ENCODE results near the gene ICAM2. TPM values are rescaled to one million over a fixed set of nuclear protein-coding genes. Genes with fewer than 3 reads are reported as not detected.

Gene ICAM2
- 10 to 100 TPM; 16.2 to 16.3 TPM for total RNA-seq

- H3K4me3 ChIP-seq = peak within 1 kb of the TSS in 1 of 2 donors; percentile 0
- TF ChIP-seq POLR2A (IDR thresholded peaks at IDR 0.05) (peak in 2 of 3 donors; percentile 47 to 56), CTCF (IDR thresholded peaks at IDR 0.05) (no peak)
- ATAC-seq = peak; percentile 64
- H3K4me1 ChIP-seq = peaks cover 26% of the 10 kb centered on the region
- no peaks in the 10 kb centered on the region for H3K27me3 ChIP-seq
- WGBS, 2 donors = 11 to 18% methylated on average over 23 of the region's 23 CpGs
- DNase-seq = peak; percentile 55 to 76 (median 66)
- H3K27ac ChIP-seq = peak within 1 kb of the TSS in 3 of 4 donors; percentile 47 to 60 (median 58)
- H3K36me3 ChIP-seq (replicated peaks in 1 of 2; ENCODE audit: insufficient read depth in 1 of 2, low read depth in 2 of 2) = no peaks in the 10 kb centered on the region
- H3K9me3 ChIP-seq = no peaks in the 10 kb centered on the region
- intact Hi-C loops (cut with DNase I) = no loop called here
Observed at GRCh38 chr17:64020056-64020766, at the start of gene ICAM2. Gene ICAM2, minus strand, starts transcription at chr17:64020633. Its CDS starts 13,942 bp downstream, at chr17:64006691.

DNA sequence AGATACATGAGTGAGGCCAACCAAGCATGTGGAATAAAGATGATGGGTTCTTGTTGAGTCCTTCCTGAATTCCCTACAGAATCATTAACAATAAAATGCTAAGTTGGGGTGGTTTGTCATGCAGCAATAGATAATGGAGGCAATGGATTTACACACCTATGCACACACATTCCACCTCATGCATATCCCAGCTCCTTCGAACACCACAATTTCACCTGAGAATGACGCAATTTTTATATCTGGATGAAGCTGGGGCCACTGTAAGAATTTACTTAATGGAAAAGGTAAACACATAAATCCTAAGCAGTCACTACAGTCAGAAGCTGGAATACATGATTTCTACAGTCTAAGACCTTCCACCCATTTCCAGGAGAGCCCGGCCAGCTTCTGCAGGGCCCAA, 49.8 kb upstream of the ICAM2 start:
- TF ChIP-seq CTCF (IDR thresholded peaks at IDR 0.05) (no peak), POLR2A (IDR thresholded peaks at IDR 0.05) (no peak)
- Histone ChIP-seq H3K4me3 (no peak overlapping the region), H3K27ac (no peak overlapping the region), H3K27me3 (no peaks in the 10 kb centered on the region), H3K9me3 (no peaks in the 10 kb centered on the region), H3K4me1 (peaks cover 27% of the 10 kb centered on the region), H3K36me3 (replicated peaks in 1 of 2; ENCODE audit: insufficient read depth in 1 of 2, low read depth in 2 of 2) (peaks cover 29 to 38% of the 10 kb centered on the region in 2 donors)
- ATAC-seq (no peak), DNase-seq (no peak)
- 89 to 98% methylated on average over 3 of the region's 3 CpGs for WGBS, 2 donors
- intact Hi-C loops (cut with DNase I) = no loop called here

GRCh38 chr17:64069143-64069542, 48.7 kb upstream of the ICAM2 start:
- WGBS, 2 donors = 84 to 100% methylated on average over 1 of the region's 1 CpG
- Histone ChIP-seq H3K4me3 (no peak overlapping the region), H3K27me3 (no peaks in the 10 kb centered on the region), H3K36me3 (replicated peaks in 1 of 2; ENCODE audit: insufficient read depth in 1 of 2, low read depth in 2 of 2) (peaks cover 29 to 38% of the 10 kb centered on the region in 2 donors), H3K9me3 (no peaks in the 10 kb centered on the region), H3K27ac (no peak overlapping the region), H3K4me1 (peaks cover 27% of the 10 kb centered on the region)
- no peak for DNase-seq
- intact Hi-C loops (cut with DNase I) = no loop called here
- ATAC-seq = no peak
- TF ChIP-seq CTCF (IDR thresholded peaks at IDR 0.05) (no peak), POLR2A (IDR thresholded peaks at IDR 0.05) (no peak)

DNA sequence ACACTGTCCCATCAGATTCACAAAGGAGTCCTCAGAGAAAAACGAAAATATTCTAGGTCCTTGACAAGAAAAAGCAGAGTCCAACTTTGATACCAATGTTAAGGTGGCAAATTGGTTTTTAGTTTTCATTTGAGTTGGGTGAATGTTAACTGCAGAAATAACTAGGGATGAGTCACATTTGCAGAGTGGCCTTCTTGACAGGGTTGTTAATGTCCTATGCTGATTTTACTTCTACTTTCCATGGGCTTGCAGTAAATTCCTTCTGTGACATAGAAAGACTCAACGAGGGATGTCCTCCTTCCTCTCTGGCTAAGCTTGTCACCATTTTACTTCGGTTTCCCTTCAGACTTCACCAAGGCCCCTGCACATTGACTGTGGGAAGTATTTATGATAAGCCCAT, 47.2 kb upstream of the ICAM2 start:
- intact Hi-C loops (cut with DNase I) = no loop called here
- no peak for ATAC-seq
- H3K27ac ChIP-seq = no peak overlapping the region
- H3K36me3 ChIP-seq (replicated peaks in 1 of 2; ENCODE audit: insufficient read depth in 1 of 2, low read depth in 2 of 2) = peaks cover 29 to 38% of the 10 kb centered on the region in 2 donors
- no peaks in the 10 kb centered on the region for H3K9me3 ChIP-seq
- H3K4me1 ChIP-seq = peaks cover 26% of the 10 kb centered on the region
- WGBS, 2 donors = 79 to 89% methylated on average over 3 of the region's 3 CpGs
- TF ChIP-seq CTCF (IDR thresholded peaks at IDR 0.05) (no peak), POLR2A (IDR thresholded peaks at IDR 0.05) (no peak)
- no peaks in the 10 kb centered on the region for H3K27me3 ChIP-seq
- no peak overlapping the region for H3K4me3 ChIP-seq
- DNase-seq = no peak

DNA sequence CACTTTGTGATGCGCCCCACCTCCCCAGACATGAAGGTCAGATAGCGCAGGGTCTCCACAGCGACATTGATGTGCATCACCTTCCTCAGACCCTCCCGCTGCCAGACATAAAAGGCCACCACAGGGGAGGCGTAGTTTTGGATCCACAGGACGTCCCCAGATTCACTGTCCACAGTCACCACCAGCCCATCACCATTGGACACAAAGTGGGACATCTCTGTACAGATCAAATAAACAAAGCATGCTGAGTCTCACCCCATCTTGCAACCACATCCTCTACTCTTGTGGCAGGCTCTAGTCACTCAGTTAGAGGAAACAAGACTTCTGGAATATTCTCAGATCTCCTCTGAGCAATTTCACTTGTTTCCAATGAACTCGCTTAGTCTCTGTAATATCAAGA, 46.3 kb upstream of the ICAM2 start:
- no peak overlapping the region for H3K27ac ChIP-seq
- H3K4me3 ChIP-seq = no peak overlapping the region
- no peaks in the 10 kb centered on the region for H3K9me3 ChIP-seq
- H3K27me3 ChIP-seq = no peaks in the 10 kb centered on the region
- DNase-seq = no peak
- no peak for ATAC-seq
- WGBS, 2 donors = 91 to 95% methylated on average over 4 to 7 of the region's 7 CpGs
- H3K4me1 ChIP-seq = peaks cover 26% of the 10 kb centered on the region
- peaks cover 29 to 38% of the 10 kb centered on the region in 2 donors for H3K36me3 ChIP-seq (replicated peaks in 1 of 2; ENCODE audit: insufficient read depth in 1 of 2, low read depth in 2 of 2)
- intact Hi-C loops (cut with DNase I) = no loop called here
- TF ChIP-seq POLR2A (IDR thresholded peaks at IDR 0.05) (no peak), CTCF (IDR thresholded peaks at IDR 0.05) (no peak)
